GM12878 (cell line): ENCODE results near the gene GALNT18.

Source experiments
- EP300 ChIP-seq, 2 experiments: fragments of 150-350 bp in 1 of 2; IDR thresholded peaks; 2 replicates each; pipeline ENCODE4 v1.6.1; 2011 to 2012; ENCODE audit warnings: low read depth in 2 of 2, low read length in 2 of 2, borderline replicate concordance in 1 of 2, improper control_type of control experiment in 1 of 2, inconsistent platforms in 1 of 2; ENCODE audit not compliant: control insufficient read depth in 1 of 2
- EZH2 ChIP-seq: IDR thresholded peaks from 2 replicates; pipeline ENCODE4 v1.6.1; 2012; ENCODE audit warnings: low read depth, mild to moderate bottlenecking, control low read depth, inconsistent platforms, low read length, borderline replicate concordance; ENCODE audit not compliant: control insufficient read depth
- PML ChIP-seq: IDR thresholded peaks from 2 replicates; pipeline ENCODE4 v1.6.1; 2012; ENCODE audit warnings: low read length, inconsistent platforms
- ZNF384 ChIP-seq: IDR thresholded peaks from 2 replicates; pipeline ENCODE4 v1.6.1; 2012; ENCODE audit warnings: low read depth, mild to moderate bottlenecking, low read length, improper control_type of control experiment, borderline replicate concordance
- TF ChIP-seq, protein P1 (sequence below): fragments of 450-650 bp; IDR thresholded peaks from 2 replicates; pipeline ENCODE4 v1.6.1; 2017; ENCODE audit warnings: mild to moderate bottlenecking, moderate library complexity
- TF ChIP-seq, protein P2 (sequence below): IDR thresholded peaks from 2 replicates; pipeline ENCODE4 v1.6.1; 2011; ENCODE audit warnings: borderline replicate concordance, low read depth, mild to moderate bottlenecking, moderate library complexity, mixed read lengths, low read length; ENCODE audit not compliant: insufficient read depth; ENCODE audit errors: extremely low read length
- TF ChIP-seq, protein P3 (sequence below), 3 experiments: IDR thresholded peaks in 2 of 3; conservative IDR thresholded peaks in 1 of 3; 2 replicates each; pipeline ENCODE4 v1.5.1; 2011; ENCODE audit warnings: low read depth in 3 of 3, low read length in 3 of 3, mild to moderate bottlenecking in 3 of 3, control low read depth in 2 of 3, moderate library complexity in 2 of 3, inconsistent platforms in 1 of 3, mixed read lengths in 1 of 3; ENCODE audit not compliant: control insufficient read depth in 2 of 3, insufficient read depth in 1 of 3; ENCODE audit errors: extremely low read depth in 1 of 3

- TF ChIP-seq, protein P1, sequence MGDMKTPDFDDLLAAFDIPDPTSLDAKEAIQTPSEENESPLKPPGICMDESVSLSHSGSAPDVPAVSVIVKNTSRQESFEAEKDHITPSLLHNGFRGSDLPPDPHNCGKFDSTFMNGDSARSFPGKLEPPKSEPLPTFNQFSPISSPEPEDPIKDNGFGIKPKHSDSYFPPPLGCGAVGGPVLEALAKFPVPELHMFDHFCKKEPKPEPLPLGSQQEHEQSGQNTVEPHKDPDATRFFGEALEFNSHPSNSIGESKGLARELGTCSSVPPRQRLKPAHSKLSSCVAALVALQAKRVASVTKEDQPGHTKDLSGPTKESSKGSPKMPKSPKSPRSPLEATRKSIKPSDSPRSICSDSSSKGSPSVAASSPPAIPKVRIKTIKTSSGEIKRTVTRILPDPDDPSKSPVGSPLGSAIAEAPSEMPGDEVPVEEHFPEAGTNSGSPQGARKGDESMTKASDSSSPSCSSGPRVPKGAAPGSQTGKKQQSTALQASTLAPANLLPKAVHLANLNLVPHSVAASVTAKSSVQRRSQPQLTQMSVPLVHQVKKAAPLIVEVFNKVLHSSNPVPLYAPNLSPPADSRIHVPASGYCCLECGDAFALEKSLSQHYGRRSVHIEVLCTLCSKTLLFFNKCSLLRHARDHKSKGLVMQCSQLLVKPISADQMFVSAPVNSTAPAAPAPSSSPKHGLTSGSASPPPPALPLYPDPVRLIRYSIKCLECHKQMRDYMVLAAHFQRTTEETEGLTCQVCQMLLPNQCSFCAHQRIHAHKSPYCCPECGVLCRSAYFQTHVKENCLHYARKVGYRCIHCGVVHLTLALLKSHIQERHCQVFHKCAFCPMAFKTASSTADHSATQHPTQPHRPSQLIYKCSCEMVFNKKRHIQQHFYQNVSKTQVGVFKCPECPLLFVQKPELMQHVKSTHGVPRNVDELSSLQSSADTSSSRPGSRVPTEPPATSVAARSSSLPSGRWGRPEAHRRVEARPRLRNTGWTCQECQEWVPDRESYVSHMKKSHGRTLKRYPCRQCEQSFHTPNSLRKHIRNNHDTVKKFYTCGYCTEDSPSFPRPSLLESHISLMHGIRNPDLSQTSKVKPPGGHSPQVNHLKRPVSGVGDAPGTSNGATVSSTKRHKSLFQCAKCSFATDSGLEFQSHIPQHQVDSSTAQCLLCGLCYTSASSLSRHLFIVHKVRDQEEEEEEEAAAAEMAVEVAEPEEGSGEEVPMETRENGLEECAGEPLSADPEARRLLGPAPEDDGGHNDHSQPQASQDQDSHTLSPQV = no peak
- TF ChIP-seq EP300 (IDR thresholded peaks at IDR 0.05; ENCODE audit: borderline replicate concordance in 1 of 2, control insufficient read depth in 1 of 2, low read depth in 2 of 2, low read length in 2 of 2) = no peak
- TF ChIP-seq EZH2 = no peak
- no peak for TF ChIP-seq ZNF384
- TF ChIP-seq, protein P2, sequence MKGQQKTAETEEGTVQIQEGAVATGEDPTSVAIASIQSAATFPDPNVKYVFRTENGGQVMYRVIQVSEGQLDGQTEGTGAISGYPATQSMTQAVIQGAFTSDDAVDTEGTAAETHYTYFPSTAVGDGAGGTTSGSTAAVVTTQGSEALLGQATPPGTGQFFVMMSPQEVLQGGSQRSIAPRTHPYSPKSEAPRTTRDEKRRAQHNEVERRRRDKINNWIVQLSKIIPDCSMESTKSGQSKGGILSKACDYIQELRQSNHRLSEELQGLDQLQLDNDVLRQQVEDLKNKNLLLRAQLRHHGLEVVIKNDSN = no peak
- no peak for TF ChIP-seq PML
- TF ChIP-seq, protein P3, sequence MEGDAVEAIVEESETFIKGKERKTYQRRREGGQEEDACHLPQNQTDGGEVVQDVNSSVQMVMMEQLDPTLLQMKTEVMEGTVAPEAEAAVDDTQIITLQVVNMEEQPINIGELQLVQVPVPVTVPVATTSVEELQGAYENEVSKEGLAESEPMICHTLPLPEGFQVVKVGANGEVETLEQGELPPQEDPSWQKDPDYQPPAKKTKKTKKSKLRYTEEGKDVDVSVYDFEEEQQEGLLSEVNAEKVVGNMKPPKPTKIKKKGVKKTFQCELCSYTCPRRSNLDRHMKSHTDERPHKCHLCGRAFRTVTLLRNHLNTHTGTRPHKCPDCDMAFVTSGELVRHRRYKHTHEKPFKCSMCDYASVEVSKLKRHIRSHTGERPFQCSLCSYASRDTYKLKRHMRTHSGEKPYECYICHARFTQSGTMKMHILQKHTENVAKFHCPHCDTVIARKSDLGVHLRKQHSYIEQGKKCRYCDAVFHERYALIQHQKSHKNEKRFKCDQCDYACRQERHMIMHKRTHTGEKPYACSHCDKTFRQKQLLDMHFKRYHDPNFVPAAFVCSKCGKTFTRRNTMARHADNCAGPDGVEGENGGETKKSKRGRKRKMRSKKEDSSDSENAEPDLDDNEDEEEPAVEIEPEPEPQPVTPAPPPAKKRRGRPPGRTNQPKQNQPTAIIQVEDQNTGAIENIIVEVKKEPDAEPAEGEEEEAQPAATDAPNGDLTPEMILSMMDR (IDR thresholded peaks at IDR 0.05 in 2 of 3, conservative IDR thresholded peaks at IDR 0.05 in 1 of 3; ENCODE audit: control insufficient read depth in 2 of 3, extremely low read depth in 1 of 3, insufficient read depth in 1 of 3, low read depth in 3 of 3, low read length in 3 of 3) = no peak
These were observed 371.3 kb downstream of the GALNT18 start for GRCh38 chr11:11250470-11250869.
